ENCODE results near the gene FAM111A.

FAM111A gene

DNA sequence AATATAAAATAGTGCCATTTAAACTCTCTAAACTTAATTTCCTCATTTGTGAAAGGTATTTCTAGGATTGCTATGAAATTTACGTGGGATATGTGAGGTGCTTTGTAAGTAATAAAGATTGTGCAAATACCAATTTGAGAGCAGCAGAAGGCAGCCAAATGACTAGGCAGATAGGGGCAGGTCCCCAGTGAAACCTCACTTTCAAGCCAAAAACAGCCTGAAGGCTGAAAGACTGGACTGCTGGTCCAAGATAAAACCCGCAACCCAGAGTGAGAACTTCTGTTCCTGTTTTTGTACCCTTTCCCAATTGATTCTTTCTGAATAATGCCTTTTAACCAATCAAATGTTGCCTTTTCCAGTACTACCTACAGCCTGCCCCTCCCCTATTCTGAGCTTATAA is 36.5 kb downstream of the FAM111A start:
- DNase-seq, result no peak

DNA sequence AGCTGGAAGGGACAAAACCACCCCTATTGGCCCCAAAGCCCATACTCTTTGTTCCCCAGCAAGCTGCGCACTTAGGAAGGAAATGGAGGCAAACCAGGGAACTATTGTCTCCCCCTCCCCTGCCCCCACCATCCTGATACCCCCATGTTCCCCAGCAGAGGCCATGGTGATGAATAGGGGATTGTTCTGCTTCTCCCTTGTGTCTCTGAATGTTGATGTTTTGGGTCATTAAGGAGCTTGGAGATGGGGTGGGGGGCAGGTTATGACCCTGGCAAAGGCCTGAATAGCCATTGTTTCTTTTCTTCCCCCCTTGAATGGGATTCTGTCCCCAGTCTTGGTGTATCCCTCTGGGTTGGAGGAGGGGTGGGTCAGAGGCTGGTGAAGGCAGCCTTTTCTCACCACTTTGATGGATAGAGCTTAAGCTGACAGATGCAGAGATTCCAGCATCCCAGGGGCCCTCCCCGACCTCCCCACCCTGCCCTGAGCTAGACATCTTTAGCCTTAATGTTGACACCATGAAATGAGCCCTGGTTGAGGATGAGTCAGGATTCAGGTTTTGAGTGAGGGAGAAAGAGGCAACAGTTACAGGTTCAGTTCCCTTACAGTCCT is 37.6 kb downstream of the FAM111A start:
- DNase-seq, result no peak

DNA sequence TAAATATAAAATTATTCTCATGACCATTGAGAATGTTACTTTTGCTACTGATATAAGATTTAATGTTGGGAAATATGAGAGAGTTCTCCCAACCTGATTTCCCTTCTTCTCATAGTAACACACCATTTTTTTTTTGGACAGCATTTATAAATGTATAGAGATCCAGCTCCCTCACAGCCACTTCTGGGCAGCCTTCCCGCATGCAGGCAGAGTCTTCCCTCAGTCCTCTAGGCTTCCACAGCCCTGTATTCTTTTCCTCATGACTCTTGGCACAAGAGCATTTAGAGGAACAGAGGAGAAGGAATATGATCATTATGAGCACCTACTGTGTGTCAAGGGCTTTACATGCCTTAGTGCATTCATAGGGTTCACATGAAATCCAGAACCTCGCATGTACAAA is 38.3 kb downstream of the FAM111A start:
- no peak for DNase-seq

DNA sequence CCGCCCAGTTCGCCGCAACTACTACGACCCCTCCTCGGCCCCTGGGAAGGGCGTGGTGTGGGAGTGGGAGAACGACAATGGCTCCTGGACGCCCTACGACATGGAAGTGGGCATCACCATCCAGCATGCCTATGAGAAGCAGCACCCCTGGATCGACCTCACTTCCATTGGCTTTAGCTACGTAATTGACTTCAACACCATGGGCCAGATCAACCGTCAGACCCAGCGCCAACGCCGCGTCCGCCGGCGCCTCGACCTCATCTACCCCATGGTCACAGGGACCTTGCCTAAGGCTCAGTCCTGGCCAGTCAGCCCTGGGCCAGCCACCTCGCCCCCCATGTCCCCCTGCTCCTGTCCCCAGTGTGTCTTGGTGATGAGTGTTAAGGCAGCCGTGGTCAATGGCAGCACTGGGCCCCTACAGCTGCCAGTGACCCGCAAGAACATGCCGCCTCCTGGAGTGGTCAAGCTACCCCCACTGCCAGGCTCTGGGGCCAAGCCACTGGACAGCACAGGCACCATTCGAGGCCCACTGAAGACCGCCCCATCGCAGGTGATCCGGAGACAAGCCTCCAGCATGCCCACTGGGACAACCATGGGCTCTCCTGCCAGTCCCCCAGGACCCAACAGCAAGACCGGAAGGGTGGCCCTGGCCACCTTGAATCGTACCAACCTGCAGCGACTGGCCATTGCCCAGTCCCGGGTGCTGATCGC is 39.2 kb downstream of the FAM111A start:
- DNase-seq, result no peak

DNA sequence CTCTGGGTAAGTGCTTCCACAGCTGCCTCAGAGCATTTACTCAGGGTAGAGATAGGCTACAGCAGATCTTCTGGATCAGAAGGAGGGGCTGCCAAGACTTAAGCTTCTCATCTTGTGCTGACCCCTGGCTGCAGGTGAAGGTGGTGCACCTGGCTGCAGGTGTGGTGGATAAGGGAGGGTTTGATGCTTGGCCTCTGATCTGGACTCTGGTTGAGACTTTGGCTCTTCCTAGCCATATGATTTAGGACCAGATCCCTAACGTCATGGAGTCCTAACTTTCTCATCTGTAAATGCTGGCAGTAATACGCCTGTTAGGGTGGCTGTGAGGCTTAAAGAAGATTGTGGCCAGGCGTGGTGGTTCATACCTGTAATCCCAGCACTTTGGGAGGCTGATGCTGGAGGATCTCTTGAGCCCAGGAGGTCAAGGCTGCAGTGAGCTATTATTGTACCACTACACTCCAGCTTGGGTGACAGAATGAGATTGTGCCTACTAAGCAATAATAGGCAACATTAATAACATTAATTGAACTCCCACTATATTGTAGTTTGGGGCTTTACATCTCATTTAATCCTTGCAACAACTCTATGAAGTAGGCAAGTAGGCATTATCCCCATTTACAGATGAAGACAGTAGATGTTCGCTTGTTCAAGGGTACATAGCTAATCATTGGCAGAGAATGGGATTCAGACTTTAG is 39.9 kb downstream of the FAM111A start:
- no peak for DNase-seq

DNA sequence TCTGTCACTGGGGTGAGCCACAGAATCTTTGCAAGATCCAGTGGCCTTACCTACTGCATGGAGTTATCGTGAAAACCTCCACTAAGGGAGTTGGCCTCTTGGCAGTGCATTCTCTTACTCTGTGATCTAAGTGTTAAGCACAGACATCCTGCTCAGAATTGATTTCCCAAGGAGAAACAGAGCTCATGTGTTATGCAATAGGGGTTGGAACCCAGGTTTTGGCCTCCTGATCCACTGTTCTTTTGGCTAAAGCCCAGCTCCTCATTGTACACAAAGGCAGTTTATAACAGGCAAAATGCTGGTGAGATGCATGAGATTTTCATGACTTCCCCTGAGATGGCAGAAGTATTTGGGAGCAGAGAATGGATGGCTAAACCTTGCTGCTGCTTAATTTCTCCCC is 41.1 kb downstream of the FAM111A start:
- DNase-seq, result no peak

DNA sequence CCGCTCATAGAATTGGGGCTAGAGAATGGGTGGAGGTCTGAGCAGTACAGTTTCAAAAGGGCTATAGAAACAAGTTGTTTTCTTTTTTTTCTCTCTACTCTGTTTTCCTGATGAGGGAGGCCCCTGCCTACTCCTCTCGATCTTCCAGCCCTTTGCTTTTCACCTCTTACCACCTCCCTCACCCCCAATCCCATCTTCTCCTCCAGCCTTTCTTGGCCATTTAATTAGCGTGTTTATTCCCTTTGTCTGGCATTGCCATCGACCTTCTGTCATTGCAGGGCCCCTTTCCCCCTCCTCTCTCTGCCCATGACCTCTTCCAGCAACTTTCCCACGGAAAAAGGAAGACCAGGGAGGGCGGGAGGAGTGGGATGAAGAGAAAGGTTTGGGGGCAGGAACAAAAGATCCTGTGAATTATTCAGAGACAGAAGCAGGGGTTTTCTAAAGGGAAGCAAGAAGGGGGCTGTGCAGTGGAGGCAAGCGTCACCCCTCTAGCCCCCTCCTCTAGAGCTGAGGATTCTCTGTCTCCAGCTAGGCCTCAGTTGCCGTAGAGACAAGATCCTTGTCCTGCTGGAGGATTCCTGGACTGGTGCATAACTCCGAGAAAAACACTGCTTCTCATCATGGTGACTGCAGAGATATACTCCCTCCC is 42.2 kb downstream of the FAM111A start:
- DNase-seq, result no peak

DNA sequence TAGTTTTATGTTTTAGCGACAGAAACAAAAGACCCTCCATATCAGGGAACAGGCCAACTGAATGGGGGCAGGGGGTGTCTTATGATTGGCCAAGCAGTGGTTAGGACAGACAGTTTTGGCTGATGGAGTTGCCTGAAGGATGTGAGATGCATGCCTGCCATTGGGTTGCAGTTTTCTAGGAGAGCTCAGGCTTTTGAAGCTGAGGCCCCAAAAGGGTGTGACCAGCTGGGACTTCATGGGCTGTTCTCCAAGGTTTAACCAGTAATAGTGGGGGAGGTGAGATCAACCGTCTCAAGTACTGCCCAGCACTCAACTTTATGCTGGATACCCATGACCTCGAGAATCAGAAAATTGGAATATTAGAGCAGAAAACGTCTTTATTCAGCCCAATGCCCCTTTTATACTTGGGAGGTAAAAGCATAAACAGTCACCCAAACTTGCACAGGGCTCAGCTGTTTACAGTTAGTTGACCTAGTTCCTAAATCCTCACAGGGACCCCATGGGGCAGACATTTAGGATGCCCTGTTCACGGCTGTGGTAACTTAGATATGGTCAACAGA is 42.8 kb downstream of the FAM111A start:
- DNase-seq, result no peak

DNA sequence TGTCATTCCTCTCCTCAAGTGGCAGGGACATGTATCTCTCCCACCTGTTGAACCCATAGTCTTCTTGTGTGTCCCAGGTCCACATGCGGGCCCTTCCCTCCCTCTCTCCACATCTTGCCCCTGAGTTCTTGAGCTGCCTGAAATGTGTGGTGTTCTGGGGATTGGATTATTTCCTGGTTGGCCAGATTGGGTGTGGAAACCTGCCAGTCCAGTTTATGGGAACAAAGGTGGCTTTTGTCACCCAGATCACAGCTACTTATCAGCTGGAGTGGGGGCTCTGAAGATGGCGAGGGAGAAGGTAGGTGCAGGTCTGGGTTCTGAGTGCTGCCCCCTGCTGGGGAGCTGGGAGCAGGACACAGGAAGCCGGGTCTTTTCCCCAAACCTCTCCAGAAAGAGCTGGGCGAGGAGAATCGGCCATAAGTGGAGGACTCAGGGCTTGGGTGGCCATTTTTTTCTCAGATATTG is 43.5 kb downstream of the FAM111A start:
- no peak for DNase-seq

DNA sequence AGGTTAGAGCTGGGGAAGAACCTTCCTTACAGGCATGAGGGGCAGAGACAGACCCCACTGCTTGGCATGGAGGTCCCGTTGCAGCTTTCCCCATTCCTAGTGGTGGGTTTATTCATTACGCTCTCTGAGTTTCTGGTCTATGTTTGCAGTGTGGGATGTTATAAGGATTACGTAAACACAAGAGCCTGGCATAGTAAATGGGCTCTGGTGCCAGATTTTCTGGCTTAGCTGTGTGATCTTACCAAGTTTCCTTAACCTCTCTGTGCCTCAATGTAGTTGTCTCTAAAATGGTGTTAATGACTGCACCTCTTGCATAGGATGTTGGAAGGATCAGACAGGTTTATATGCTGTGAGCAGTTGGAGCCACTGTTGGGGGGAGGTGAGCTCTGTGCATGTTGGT is 44.4 kb downstream of the FAM111A start:
- no peak for DNase-seq

DNA sequence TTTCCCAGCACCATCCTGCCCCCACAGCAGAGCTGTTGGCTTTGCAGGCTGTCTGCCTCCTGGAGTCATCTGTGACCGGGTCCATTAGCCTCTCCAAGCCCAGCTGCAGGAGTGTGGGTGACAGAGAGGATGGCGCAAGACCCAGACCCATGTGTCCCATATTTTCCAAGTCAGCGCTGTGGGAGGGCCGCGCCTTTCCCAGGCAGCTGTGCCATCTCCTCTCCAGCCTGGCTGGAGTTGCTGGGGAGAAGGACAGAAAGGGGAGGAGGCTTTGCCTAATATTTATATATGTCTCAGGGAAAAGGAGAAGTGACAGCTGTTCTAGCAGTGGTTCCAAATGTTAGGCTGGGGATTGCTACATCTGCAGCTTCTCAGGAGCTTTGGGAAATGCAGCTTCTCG is 44.9 kb downstream of the FAM111A start:
- DNase-seq, result peak; percentile 47

DNA sequence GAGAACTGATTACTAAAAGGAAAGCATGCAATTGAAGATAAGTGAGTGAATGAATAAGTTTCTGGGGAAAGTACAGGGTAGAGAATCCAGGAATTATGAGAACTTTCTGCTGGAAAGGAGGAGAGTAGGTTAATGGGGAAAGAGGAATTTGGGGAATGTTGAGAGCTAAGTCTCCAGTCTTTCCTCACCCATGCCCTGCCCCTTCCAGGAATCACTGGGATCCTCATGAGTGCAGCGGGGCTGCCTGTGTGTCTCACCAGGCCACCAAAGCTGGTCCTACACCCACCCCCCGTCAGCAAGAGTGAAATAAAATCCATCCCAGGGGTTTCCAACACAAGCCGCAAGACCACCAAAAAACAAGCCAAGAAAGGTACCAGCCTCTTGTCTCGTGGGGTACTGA is 46.3 kb downstream of the FAM111A start:
- DNase-seq, result no peak

DNA sequence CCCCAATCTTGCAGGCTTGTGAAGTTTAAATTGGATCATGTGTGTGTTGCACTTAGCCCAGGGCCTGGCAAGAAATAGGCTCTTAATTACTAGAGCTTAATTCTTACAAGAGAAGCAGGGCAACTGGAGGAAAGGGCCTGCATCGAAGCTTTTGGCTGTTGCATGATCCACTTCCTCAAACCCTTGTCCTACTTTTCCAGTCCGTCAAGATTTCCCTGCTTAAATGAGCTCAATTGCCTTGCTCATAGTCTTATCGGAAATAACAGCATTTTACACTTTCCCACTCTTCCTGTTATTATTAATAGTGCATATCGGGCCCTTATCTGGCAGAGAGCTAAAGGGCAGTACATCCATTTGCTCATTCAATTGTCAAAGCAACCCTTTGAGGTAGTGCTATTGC is 47.3 kb downstream of the FAM111A start:
- no peak for DNase-seq

DNA sequence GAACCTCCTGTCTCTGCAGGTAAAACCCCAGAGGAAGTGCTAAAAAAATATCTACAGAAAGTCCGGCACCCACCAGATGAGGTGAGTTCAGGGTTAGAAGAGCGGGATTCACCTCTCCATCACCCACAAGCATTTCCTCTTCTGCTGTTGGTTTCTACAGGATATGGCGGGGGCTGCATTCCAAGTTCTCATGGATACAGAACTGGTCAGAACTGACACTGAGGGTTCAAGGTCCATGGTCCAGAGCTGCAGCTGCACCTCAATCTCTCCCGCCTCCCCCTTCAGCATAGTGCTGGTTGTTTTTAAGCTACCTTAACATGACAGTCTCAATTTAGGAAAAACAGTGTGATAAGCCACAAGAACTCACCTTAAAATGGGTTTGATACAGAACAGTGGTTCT is 48.4 kb downstream of the FAM111A start:
- DNase-seq, result no peak

DNA sequence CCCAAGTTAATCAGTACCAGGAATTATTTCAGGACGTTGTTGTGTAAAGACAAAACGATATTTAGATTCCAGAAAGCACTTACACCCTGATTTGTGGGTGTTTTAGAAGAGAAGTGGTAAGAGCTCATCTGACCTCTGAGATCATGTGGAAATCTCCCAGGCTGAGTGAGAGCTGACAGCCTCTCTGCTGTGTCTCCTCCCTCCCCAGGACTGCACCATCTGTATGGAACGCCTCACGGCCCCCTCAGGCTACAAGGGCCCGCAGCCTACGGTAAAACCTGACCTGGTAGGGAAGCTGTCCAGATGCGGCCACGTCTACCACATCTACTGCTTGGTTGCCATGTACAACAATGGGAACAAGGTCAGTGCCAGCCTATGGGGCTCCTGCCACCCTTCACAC is 49.2 kb downstream of the FAM111A start:
- no peak for DNase-seq

DNA sequence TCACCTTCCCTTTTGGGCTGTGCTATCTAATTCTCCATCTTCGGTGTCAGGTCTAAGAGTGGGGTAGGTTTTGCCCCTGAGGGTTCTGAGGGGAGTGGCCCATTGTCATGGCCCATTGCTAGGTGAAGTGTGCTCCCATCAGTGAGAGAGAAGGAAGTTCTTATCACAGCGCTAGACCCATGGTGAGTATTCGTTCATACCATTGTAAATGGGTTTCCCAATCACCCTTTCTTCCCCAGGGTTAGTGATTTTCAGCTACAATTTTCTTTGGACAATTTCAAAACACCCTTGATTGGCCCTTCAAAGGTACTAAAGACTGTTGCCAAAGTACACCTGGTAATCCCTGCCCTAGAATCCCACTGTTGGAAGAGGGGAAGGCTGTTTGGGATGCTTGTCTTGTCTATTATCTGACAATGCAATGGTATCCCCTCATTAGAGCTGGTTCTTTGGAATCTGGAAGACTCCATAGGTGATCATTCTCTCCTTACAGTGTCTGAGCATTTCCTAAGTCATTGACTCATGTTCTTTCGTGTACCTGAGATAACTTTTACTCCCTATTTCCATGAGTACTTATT is 49.9 kb downstream of the FAM111A start:
- no peak for DNase-seq

DNA sequence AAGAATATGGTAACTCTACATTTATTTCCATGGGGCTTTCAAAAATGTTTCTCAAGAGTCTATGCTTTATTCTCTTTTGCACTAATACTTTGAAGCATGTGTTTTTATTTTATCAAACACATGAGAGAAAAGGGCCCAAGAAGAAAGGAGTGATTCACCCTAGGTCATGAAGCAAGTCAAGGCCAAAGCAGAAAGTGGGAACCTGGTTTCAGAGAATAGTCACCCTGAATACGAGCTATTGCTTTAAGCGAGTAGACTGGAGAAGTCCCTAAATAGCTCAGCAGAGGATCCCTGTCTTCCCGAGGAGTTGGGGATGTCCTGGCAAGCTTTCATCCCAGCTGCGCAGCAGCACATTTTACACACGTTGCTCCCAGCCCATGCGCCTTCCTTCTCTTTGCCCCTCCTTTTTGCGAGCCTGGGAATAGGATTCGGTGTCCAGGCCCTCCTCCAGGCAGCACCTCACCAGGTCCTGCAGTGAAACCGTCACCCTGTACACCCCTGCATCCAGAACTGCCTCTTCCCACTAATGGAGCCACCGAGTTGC is 51.0 kb downstream of the FAM111A start:
- DNase-seq, result no peak

DNA sequence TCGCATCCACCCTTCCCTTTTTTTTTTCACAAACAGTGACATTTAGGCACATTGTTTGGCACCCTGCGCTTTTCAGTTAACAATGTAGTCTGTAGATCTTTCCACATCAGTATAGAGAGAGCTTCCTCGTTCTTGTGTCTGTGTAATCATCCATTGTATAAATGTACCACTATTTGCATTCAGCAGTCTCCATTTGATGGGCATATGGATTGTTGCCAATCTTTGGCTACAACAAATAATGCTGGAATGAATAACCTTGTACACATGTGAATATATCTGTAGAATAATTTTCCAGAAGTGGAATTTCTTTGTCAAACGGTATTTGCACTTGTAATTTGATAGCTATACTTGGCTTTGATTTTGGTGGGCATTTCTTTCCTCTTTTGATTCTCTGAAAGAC is 52.9 kb downstream of the FAM111A start:
- DNase-seq, result no peak

DNA sequence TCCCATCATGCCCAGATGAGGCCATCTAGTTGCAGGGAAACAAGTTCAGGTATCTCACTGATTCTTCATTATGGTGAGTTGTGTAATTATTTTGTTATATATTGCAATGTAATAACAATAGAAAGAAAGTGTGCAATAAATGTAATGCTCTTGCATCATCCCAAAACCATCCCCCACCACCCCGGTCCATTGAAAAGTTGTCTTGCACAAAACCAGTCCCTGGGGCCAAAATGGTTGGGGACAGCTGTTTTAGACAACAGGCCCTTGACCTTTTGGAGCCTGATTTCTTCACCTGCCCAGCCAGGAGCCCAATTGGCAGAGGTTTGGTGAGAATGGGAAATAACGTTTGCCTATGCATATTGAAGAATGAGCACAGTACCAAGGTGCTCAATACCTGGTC is 54.1 kb downstream of the FAM111A start:
- no peak for DNase-seq

DNA sequence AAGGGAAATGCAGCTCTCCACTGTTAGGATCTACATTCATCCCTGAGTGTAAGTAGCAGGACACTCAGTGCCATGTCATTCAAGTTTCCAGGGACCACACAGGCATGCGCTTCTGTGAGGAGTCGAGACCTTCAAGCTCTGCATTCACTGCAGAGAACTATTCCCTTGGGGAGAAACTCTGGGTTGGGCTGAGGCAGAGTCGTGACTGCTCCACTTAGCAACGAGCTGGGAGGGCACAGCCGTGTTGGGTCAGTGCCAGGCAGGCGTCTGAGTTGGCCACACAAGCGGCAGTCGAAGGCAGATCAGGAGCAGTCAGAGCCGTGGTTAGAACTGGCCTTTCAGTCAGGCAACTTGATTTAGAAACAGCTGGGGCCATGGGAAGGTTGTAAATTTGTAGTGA is 55.3 kb downstream of the FAM111A start:
- peak; percentile 32 for DNase-seq

DNA sequence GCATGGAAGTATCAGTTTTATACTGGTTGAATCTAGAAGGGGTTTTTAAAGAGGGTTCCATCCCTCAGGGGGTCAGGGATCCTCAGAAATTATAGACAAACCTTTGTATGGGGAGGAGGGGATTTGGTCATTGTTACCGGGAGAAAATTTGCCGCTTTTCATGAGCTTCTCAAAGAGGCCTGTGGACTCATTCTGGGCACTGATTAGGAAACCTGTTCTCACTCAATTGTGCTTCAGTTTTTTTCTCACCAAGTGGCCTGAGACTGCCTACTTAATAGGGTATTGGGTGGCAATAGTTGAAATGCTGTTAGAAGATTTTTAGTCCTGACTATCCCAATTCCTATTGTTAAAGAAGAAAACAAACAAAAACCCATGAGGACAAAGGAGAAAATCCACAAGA is 56.1 kb downstream of the FAM111A start:
- no peak for DNase-seq

All from right kidney (tissue), 1 donor.